Measurements from ENCODE around the gene SOCS3.

SOCS3 gene

GRCh38 chr17:78329263-78330059 lies 30.4 kb downstream of the SOCS3 start:
- Histone ChIP-seq H3K27me3 (ENCODE audit: control insufficient read depth, low read length) (peaks cover 22% of the 10 kb centered on the region), H3K9me2 (replicated peaks; ENCODE audit: control insufficient read depth, low read length) (no peaks in the 10 kb centered on the region), H3K27ac (ENCODE audit: low read depth, low read length) (no peak overlapping the region), H3K79me2 (ENCODE audit: control insufficient read depth, low read length) (no peaks in the 10 kb centered on the region), H3F3A (ENCODE audit: control insufficient read depth, insufficient read depth) (peaks cover 4% of the 10 kb centered on the region), H3K4me3 (ENCODE audit: low read length) (no peak overlapping the region), H3K4me1 (ENCODE audit: control insufficient read depth, low read length) (peaks cover 21% of the 10 kb centered on the region), H3K9me3 (ENCODE audit: control insufficient read depth, insufficient read depth, low read length) (no peaks in the 10 kb centered on the region), H4K20me1 (ENCODE audit: control insufficient read depth, insufficient read depth, low read depth, low read length) (no peaks in the 10 kb centered on the region), H3K4me2 (ENCODE audit: low read length) (no peak overlapping the region), H3K36me3 (ENCODE audit: control insufficient read depth, low read length) (no peaks in the 10 kb centered on the region)
- TF ChIP-seq CTCF (IDR thresholded peaks at IDR 0.05; ENCODE audit: low read depth, low read length, poor library complexity, severe bottlenecking) (no peak), EZH2phosphoT487 (IDR thresholded peaks at IDR 0.05; ENCODE audit: borderline replicate concordance, low read length) (no peak)

GRCh38 chr17:78327880-78328279 lies 32.0 kb downstream of the SOCS3 start:
- Histone ChIP-seq H3K36me3 (ENCODE audit: control insufficient read depth, low read length) (no peaks in the 10 kb centered on the region), H3F3A (ENCODE audit: control insufficient read depth, insufficient read depth) (peaks cover under 1% of the 10 kb centered on the region), H3K9me2 (replicated peaks; ENCODE audit: control insufficient read depth, low read length) (no peaks in the 10 kb centered on the region), H3K4me2 (ENCODE audit: low read length) (no peak overlapping the region), H3K27me3 (ENCODE audit: control insufficient read depth, low read length) (peaks cover 22% of the 10 kb centered on the region), H3K79me2 (ENCODE audit: control insufficient read depth, low read length) (no peaks in the 10 kb centered on the region), H3K4me1 (ENCODE audit: control insufficient read depth, low read length) (peaks cover 20% of the 10 kb centered on the region), H3K4me3 (ENCODE audit: low read length) (no peak overlapping the region), H4K20me1 (ENCODE audit: control insufficient read depth, insufficient read depth, low read depth, low read length) (no peaks in the 10 kb centered on the region), H3K9me3 (ENCODE audit: control insufficient read depth, insufficient read depth, low read length) (no peaks in the 10 kb centered on the region), H3K27ac (ENCODE audit: low read depth, low read length) (no peak overlapping the region)
- TF ChIP-seq EZH2phosphoT487 (IDR thresholded peaks at IDR 0.05; ENCODE audit: borderline replicate concordance, low read length) (no peak), CTCF (IDR thresholded peaks at IDR 0.05; ENCODE audit: low read depth, low read length, poor library complexity, severe bottlenecking) (no peak)

- no peaks in the 10 kb centered on the region for H3K36me3 ChIP-seq (ENCODE audit: control insufficient read depth, low read length)
- H3K4me3 ChIP-seq (ENCODE audit: low read length), result peak overlapping the region; percentile 35; the same call in 1 of the 2 replicates
- no peak for TF ChIP-seq EZH2phosphoT487 (IDR thresholded peaks at IDR 0.05; ENCODE audit: borderline replicate concordance, low read length)
- no peak for TF ChIP-seq CTCF (IDR thresholded peaks at IDR 0.05; ENCODE audit: low read depth, low read length, poor library complexity, severe bottlenecking)
- peaks cover 17% of the 10 kb centered on the region for H3K27me3 ChIP-seq (ENCODE audit: control insufficient read depth, low read length)
- H3K4me2 ChIP-seq (ENCODE audit: low read length), result peak overlapping the region; percentile 80
- no peaks in the 10 kb centered on the region for H3K9me3 ChIP-seq (ENCODE audit: control insufficient read depth, insufficient read depth, low read length)
- no peaks in the 10 kb centered on the region; the same call in none of the 2 replicates for H3F3A ChIP-seq (ENCODE audit: control insufficient read depth, insufficient read depth)
- H3K79me2 ChIP-seq (ENCODE audit: control insufficient read depth, low read length), result no peaks in the 10 kb centered on the region
- no peak overlapping the region for H3K27ac ChIP-seq (ENCODE audit: low read depth, low read length)
- peaks cover 16% of the 10 kb centered on the region for H3K4me1 ChIP-seq (ENCODE audit: control insufficient read depth, low read length)
- no peaks in the 10 kb centered on the region for H4K20me1 ChIP-seq (ENCODE audit: control insufficient read depth, insufficient read depth, low read depth, low read length)
- H3K9me2 ChIP-seq (replicated peaks; ENCODE audit: control insufficient read depth, low read length), result no peaks in the 10 kb centered on the region
These were observed 34.7 kb downstream of the SOCS3 start for GRCh38 chr17:78325076-78325687.

Measured in DOHH2 (cell line).